ENCODE results near the gene ZNF735.
"Not testable (repeated sequence)": the region's sequence is repeated elsewhere in the genome, so short reads cannot be mapped to it uniquely, and the experiment has no call there.

The ZNF735 gene

GRCh38 chr7:64206903-64207302 is at the start of gene ZNF735:
Gene ZNF735, plus strand, starts transcription at chr7:64207203. Its CDS starts 0 bp downstream, at chr7:64207203.
- no peak for DNase-seq

- DNase-seq: not testable (repeated sequence)
Measured at GRCh38 chr7:64170974-64171373, 36.0 kb upstream of the ZNF735 start.

GRCh38 chr7:64174328-64174727 is 32.7 kb upstream of the ZNF735 start:
- no peak for DNase-seq

- no peak for DNase-seq
Measured at GRCh38 chr7:64174941-64175340, 32.1 kb upstream of the ZNF735 start.

- no peak for DNase-seq
Measured at GRCh38 chr7:64180989-64181388, 26.0 kb upstream of the ZNF735 start.

- DNase-seq: no peak
Measured at GRCh38 chr7:64181586-64181985, 25.4 kb upstream of the ZNF735 start.

- DNase-seq: no peak
Measured at GRCh38 chr7:64182036-64182790, 24.8 kb upstream of the ZNF735 start.

GRCh38 chr7:64183126-64183742 is 23.8 kb upstream of the ZNF735 start:
- DNase-seq: no peak

- no peak for DNase-seq
Measured at GRCh38 chr7:64183827-64184372, 23.1 kb upstream of the ZNF735 start.

- no peak for DNase-seq
Measured at GRCh38 chr7:64184376-64184775, 22.6 kb upstream of the ZNF735 start.

- no peak for DNase-seq
Measured at GRCh38 chr7:64187408-64187807, 19.6 kb upstream of the ZNF735 start.

GRCh38 chr7:64192148-64192704 is 14.8 kb upstream of the ZNF735 start:
- no peak for DNase-seq

- DNase-seq: no peak
Measured at GRCh38 chr7:64192775-64193174, 14.2 kb upstream of the ZNF735 start.

GRCh38 chr7:64219710-64220298 is 12.8 kb downstream of the ZNF735 start:
- not testable (repeated sequence) for DNase-seq

GRCh38 chr7:64223366-64223765 is 16.4 kb downstream of the ZNF735 start:
- DNase-seq: no peak

GRCh38 chr7:64228174-64228573 is 21.2 kb downstream of the ZNF735 start, which contains the start of gene ZNF679:
Gene ZNF679, plus strand, starts transcription at chr7:64228474. Its CDS starts 20,644 bp downstream, at chr7:64249118.
- DNase-seq: not testable (repeated sequence)

GRCh38 chr7:64266341-64266919 is 59.4 kb downstream of the ZNF735 start:
- no peak for DNase-seq

Measured in NCI-H187 (cell line).